Upper lobe of left lung (tissue), 6 donors: ENCODE results near the gene ATP4B. TPM values are rescaled to one million over a fixed set of nuclear protein-coding genes. Genes with fewer than 3 reads are reported as not detected.

Source experiments
- ATAC-seq, 2 donors: fragments of 200-7000 bp; cut with Tn5 transposase; one replicate each; pipeline ENCODE4 v1.9.1; 2022; ENCODE audit warnings: mild to moderate bottlenecking in 2 of 2, moderate library complexity in 2 of 2; ENCODE audit not compliant: low FRiP score in 2 of 2
- DNase-seq, 2 donors: peaks; one replicate each; pipeline ENCODE4 v3.0.0-alpha.2; 2019 to 2020
- H3K27ac ChIP-seq, 4 donors: fragments of 200-600 bp; sonication (generic); one replicate each; pipeline ENCODE4 v1.5.1; 2016 to 2019
- H3K27me3 ChIP-seq, 4 donors: fragments of 200-600 bp; sonication (generic); one replicate each; pipeline ENCODE4 v1.5.1; 2017 to 2019
- H3K36me3 ChIP-seq, 4 donors: fragments of 200-600 bp; sonication (generic); one replicate each; pipeline ENCODE4 v1.5.1; 2016 to 2019
- H3K4me1 ChIP-seq, 4 donors: fragments of 200-600 bp; sonication (generic); one replicate each; pipeline ENCODE4 v1.5.1; 2018 to 2019
- H3K4me3 ChIP-seq, 4 donors: fragments of 200-600 bp; sonication (generic); one replicate each; pipeline ENCODE4 v1.5.1; 2017 to 2019; ENCODE audit warnings: mild to moderate bottlenecking in 2 of 4, moderate library complexity in 1 of 4
- H3K9me3 ChIP-seq, 4 donors: fragments of 200-600 bp; sonication (generic); one replicate each; pipeline ENCODE4 v1.5.1; 2018 to 2019
- EP300 ChIP-seq, 4 donors: sonication (generic); formaldehyde crosslinking; IDR thresholded peaks; one replicate each; pipeline ENCODE4 v1.5.1; 2017; ENCODE audit warnings: antibody characterized with exemption in 4 of 4, control low read depth in 2 of 4
- POLR2A ChIP-seq, 4 donors: fragments of 450-650 bp; IDR thresholded peaks; one replicate each; pipeline ENCODE4 v1.5.1; 2016 to 2017; ENCODE audit warnings: antibody characterized with exemption in 4 of 4, mild to moderate bottlenecking in 2 of 4
- POLR2AphosphoS5 ChIP-seq, 2 donors: sonication (generic); formaldehyde crosslinking; IDR thresholded peaks; one replicate each; pipeline ENCODE4 v1.5.1; 2017; ENCODE audit warnings: antibody characterized with exemption in 2 of 2
- WGBS, 2 donors: methylation state at CpG; one replicate each; pipeline ENCODE4 v1.1.5; 2017 to 2018; 5-methylcytosine and 5-hydroxymethylcytosine counted together
- total RNA-seq, 6 donors: library from RNA; depleted of rRNA in 4 of 6; stranded (reverse); fragments of >200 nt in 4 of 6; gene quantifications; one replicate each; pipeline versions ENCODE4 v1.1.0 to v1.2.1, GENCODE V29; 2016 to 2021
- TF ChIP-seq, protein P1 (sequence below), 6 experiments: fragments of 450-650 bp in 4 of 6; fragments of 200-600 bp in 2 of 6; sonication (generic) in 2 of 6; IDR thresholded peaks; one replicate each; pipeline ENCODE4 v1.5.1; 2016 to 2019; ENCODE audit warnings: antibody characterized with exemption in 6 of 6
- donor health status: DM: no; HTN: no; CAD: no; lungs with moderate emphysema.
- donor health status: DM: no; HTN: yes; CAD: no; lungs with severe emphysema.

ATP4B gene
- total RNA-seq, 6 donors from 2014 or later = not detected

DNA sequence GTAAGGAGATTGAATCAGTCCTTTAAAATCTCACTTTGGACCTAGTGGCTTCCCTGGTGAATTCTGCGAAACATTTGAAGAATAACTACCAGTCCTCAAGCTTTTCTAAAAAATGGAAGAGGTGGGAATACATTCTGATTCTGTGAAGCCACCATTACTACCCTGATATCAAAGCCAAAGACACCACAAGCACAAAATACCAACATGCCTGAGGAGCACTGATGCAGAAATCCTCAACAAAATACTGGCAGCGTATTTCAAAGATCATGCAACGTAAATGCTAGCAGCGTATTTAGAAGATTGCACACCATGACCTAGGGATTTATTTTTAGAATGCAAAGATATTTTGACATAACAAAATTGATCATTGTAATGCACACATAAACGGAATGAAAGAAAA is 14.4 kb downstream of the ATP4B start:
- no peaks in the 10 kb centered on the region for H3K27me3 ChIP-seq
- ATAC-seq (no peak), DNase-seq (no peak)
- no peak overlapping the region for H3K27ac ChIP-seq
- WGBS, 2 donors = 97% methylated on average over 5 of the region's 5 CpGs
- peaks cover 7 to 21% (median 15%) of the 10 kb centered on the region in 4 donors for H3K4me1 ChIP-seq
- H3K4me3 ChIP-seq = no peak overlapping the region
- H3K36me3 ChIP-seq = peaks cover 0 to 23% (median 14%) of the 10 kb centered on the region in 4 donors
- TF ChIP-seq EP300 (IDR thresholded peaks at IDR 0.05) = no peak
- no peak for TF ChIP-seq POLR2A (IDR thresholded peaks at IDR 0.05)
- TF ChIP-seq POLR2AphosphoS5 (IDR thresholded peaks at IDR 0.05) = no peak
- TF ChIP-seq, protein P1, sequence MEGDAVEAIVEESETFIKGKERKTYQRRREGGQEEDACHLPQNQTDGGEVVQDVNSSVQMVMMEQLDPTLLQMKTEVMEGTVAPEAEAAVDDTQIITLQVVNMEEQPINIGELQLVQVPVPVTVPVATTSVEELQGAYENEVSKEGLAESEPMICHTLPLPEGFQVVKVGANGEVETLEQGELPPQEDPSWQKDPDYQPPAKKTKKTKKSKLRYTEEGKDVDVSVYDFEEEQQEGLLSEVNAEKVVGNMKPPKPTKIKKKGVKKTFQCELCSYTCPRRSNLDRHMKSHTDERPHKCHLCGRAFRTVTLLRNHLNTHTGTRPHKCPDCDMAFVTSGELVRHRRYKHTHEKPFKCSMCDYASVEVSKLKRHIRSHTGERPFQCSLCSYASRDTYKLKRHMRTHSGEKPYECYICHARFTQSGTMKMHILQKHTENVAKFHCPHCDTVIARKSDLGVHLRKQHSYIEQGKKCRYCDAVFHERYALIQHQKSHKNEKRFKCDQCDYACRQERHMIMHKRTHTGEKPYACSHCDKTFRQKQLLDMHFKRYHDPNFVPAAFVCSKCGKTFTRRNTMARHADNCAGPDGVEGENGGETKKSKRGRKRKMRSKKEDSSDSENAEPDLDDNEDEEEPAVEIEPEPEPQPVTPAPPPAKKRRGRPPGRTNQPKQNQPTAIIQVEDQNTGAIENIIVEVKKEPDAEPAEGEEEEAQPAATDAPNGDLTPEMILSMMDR (IDR thresholded peaks at IDR 0.05) = no peak
- no peaks in the 10 kb centered on the region for H3K9me3 ChIP-seq

DNA sequence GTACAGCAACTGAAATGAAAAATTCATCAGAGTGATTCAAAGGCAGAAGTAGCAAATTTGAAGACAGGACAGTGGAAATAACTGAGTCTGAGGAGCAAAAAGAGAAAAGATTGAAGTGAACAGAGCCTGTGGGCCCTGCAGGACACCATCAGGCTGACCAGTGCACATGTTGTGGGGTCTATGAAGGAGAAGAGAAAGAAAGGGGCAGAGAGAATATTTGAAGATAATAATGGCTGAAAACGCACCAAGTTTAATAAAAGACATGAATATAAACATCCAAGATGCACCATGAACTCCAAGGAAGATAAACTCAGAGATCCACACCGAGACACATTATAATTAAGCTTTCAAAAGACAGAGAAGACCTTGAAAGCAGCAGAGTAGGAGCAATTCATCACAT is 15.4 kb downstream of the ATP4B start:
- TF ChIP-seq EP300 (IDR thresholded peaks at IDR 0.05) = no peak
- TF ChIP-seq, protein P1 (IDR thresholded peaks at IDR 0.05) = no peak
- no peak for TF ChIP-seq POLR2A (IDR thresholded peaks at IDR 0.05)
- TF ChIP-seq POLR2AphosphoS5 (IDR thresholded peaks at IDR 0.05) = no peak
- peaks cover 8 to 33% (median 22%) of the 10 kb centered on the region in 4 donors for H3K36me3 ChIP-seq
- no peak overlapping the region for H3K4me3 ChIP-seq
- ATAC-seq (no peak), DNase-seq (no peak)
- H3K27ac ChIP-seq = no peak overlapping the region
- 90 to 95% methylated on average over 2 of the region's 2 CpGs for WGBS, 2 donors
- H3K9me3 ChIP-seq = no peaks in the 10 kb centered on the region
- peaks cover 7 to 20% (median 13%) of the 10 kb centered on the region in 4 donors for H3K4me1 ChIP-seq
- no peaks in the 10 kb centered on the region for H3K27me3 ChIP-seq

DNA sequence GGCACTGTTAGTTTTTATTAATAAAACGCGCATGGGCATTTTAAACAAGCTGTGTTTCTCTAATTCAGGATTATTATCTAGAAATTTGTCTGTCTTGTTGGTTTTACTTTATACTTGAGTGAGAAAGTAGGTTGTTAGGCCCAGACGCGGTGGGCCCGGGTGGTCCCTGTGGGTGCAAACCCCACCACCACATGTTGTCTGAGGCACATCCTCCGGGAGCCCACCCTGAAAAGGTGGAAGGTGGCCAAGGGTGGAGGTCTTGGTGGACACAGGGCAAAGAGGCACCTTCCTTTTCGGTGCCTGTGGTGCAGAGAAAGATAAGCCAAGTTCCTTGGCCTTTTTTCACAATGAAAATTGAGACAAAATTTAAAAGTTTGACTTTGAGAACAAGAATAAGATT is 16.6 kb downstream of the ATP4B start:
- 80 to 93% methylated on average over 7 of the region's 7 CpGs for whole genome bisulfite sequencing, 2 donors
- peaks cover 0 to 11% (median 3%) of the 10 kb centered on the region in 4 donors for H3K4me1 ChIP-seq
- H3K4me3 ChIP-seq = no peak overlapping the region
- ATAC-seq (no peak), DNase-seq (no peak)
- TF ChIP-seq POLR2A (IDR thresholded peaks at IDR 0.05) (no peak), POLR2AphosphoS5 (IDR thresholded peaks at IDR 0.05) (no peak), EP300 (IDR thresholded peaks at IDR 0.05) (no peak)
- TF ChIP-seq, protein P1 (IDR thresholded peaks at IDR 0.05) = no peak
- H3K9me3 ChIP-seq = no peaks in the 10 kb centered on the region
- peaks cover 15 to 45% (median 33%) of the 10 kb centered on the region in 4 donors for H3K36me3 ChIP-seq
- no peaks in the 10 kb centered on the region for H3K27me3 ChIP-seq
- H3K27ac ChIP-seq = no peak overlapping the region

DNA sequence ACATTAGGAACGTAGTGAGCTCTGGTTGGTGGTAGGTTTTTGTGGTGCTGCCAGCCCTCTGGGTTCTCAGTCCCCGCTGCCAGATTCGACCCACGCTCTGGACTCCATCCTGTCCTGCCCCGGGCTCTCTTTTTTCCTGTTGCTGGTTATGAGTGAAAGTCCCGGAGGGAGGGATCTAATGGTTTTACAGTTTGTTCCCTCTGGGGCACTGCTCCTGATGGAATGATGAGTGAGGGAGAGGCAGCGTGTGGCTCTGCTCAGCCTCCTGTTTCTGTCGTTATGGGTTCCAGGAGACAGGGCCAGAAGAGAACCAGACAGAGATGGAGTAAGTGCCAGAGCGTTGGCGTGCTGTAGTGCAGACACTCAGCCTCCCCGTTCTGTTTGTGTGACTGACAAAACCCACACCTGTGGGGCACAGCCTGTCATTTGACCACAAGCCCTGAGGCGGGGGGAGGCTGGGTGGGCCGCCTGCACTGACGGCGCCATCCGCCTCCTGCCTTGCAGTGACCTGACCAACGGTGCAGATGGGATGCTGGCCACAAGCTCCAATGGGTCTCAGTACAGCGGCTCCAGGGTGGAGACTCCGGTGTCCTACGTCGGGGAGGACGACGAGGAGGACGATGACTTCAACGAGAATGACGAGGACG is 18.3 kb downstream of the ATP4B start:
- no peak for TF ChIP-seq EP300 (IDR thresholded peaks at IDR 0.05)
- TF ChIP-seq POLR2A (IDR thresholded peaks at IDR 0.05) = no peak
- TF ChIP-seq POLR2AphosphoS5 (IDR thresholded peaks at IDR 0.05) = no peak
- TF ChIP-seq, protein P1 (IDR thresholded peaks at IDR 0.05) = no peak
- Histone ChIP-seq H3K27me3 (no peaks in the 10 kb centered on the region), H3K27ac (no peak overlapping the region), H3K4me1 (no peaks in the 10 kb centered on the region), H3K36me3 (peaks cover 19 to 62% (median 50%) of the 10 kb centered on the region in 4 donors), H3K9me3 (no peaks in the 10 kb centered on the region), H3K4me3 (no peak overlapping the region)
- peak in 1 of 2 donors; percentile 16 for DNase-seq
- 93 to 96% methylated on average over 21 to 27 of the region's 27 CpGs for WGBS, 2 donors
- peak in 1 of 2 donors; percentile 9 for ATAC-seq

DNA sequence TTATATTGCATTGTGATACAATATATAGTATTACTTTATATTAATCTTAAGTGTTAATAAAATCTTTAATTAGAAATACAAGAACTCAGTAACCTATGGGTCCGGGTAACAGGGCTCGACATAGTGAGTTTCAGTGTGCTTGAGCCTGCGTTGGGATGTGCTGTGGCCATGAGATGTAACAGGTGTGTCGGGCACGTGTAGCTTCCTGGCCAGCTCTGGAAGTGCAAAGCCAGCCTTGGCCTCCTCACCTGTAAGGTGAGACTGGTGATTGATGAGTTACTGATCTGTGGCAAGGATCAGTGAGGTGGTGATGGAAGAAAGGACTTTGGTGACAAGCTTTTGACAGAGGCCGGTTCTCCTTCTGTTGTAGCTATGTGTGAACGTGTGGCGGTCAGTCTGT is 19.2 kb downstream of the ATP4B start:
- peak in 1 of 2 donors; percentile 8 for DNase-seq
- Histone ChIP-seq H3K4me1 (no peaks in the 10 kb centered on the region), H3K36me3 (peaks cover 23 to 71% (median 58%) of the 10 kb centered on the region in 4 donors), H3K4me3 (no peak overlapping the region), H3K27ac (no peak overlapping the region), H3K9me3 (no peaks in the 10 kb centered on the region), H3K27me3 (no peaks in the 10 kb centered on the region)
- ATAC-seq = no peak
- TF ChIP-seq EP300 (IDR thresholded peaks at IDR 0.05) (no peak), POLR2AphosphoS5 (IDR thresholded peaks at IDR 0.05) (no peak), POLR2A (IDR thresholded peaks at IDR 0.05) (no peak)
- TF ChIP-seq, protein P1 (IDR thresholded peaks at IDR 0.05) = no peak
- WGBS, 2 donors = 95 to 98% methylated on average over 8 of the region's 8 CpGs
